ENCODE data around the gene AGER.

The AGER gene

GRCh38 chr6:32168807-32169591 lies 15.1 kb downstream of the AGER start:
- no peak for DNase-seq (ENCODE audit: low read depth)

- no peak for DNase-seq (ENCODE audit: low read depth)
These were observed 15.7 kb downstream of the AGER start for GRCh38 chr6:32168350-32168749.

- DNase-seq (ENCODE audit: low read depth) = no peak
These were observed 16.2 kb downstream of the AGER start for GRCh38 chr6:32167761-32168262.

GRCh38 chr6:32167154-32167760 lies 16.8 kb downstream of the AGER start:
- DNase-seq (ENCODE audit: low read depth) = no peak

GRCh38 chr6:32166411-32167061 lies 17.5 kb downstream of the AGER start:
- DNase-seq (ENCODE audit: low read depth) = no peak

- DNase-seq (ENCODE audit: low read depth) = no peak
These were observed 19.8 kb downstream of the AGER start, which contains the start of gene EGFL8 for GRCh38 chr6:32164295-32164694. Gene EGFL8 (plus strand): TSS chr6:32164595. CDS start chr6:32166166, 1,571 bp downstream.

GRCh38 chr6:32163559-32164258 lies 20.3 kb downstream of the AGER start:
- DNase-seq (ENCODE audit: low read depth) = no peak

- DNase-seq (ENCODE audit: low read depth) = no peak
These were observed 26.0 kb downstream of the AGER start for GRCh38 chr6:32158052-32158451.

- no peak for DNase-seq (ENCODE audit: low read depth)
These were observed 27.2 kb downstream of the AGER start for GRCh38 chr6:32156891-32157290.

- DNase-seq (ENCODE audit: low read depth) = no peak
These were observed 29.4 kb downstream of the AGER start for GRCh38 chr6:32154514-32155161.

GRCh38 chr6:32153564-32154513 lies 30.2 kb downstream of the AGER start, which contains the start of gene PPT2:
Gene PPT2 (plus strand): TSS chr6:32154141. CDS start chr6:32154595, 454 bp downstream.
- DNase-seq (ENCODE audit: low read depth) = peak; percentile 90

- DNase-seq (ENCODE audit: low read depth) = no peak
These were observed 31.1 kb downstream of the AGER start for GRCh38 chr6:32152769-32153563.

GRCh38 chr6:32151863-32152768 lies 31.9 kb downstream of the AGER start, which contains the start of gene PRRT1:
Gene PRRT1 (minus strand): TSS chr6:32151939. CDS start chr6:32151827, 112 bp downstream.
- no peak for DNase-seq (ENCODE audit: low read depth)

GRCh38 chr6:32151181-32151862 lies 32.7 kb downstream of the AGER start:
- no peak for DNase-seq (ENCODE audit: low read depth)

GRCh38 chr6:32149932-32150870 lies 33.9 kb downstream of the AGER start:
- no peak for DNase-seq (ENCODE audit: low read depth)

- no peak for DNase-seq (ENCODE audit: low read depth)
These were observed 34.8 kb downstream of the AGER start for GRCh38 chr6:32149092-32149755.

Measured in HS-27A (cell line).